ENCODE measurements around the gene MYH9.
"Not testable (repeated sequence)": the region's sequence is repeated elsewhere in the genome, so short reads cannot be mapped to it uniquely, and the experiment has no call there.

MYH9 gene

DNA sequence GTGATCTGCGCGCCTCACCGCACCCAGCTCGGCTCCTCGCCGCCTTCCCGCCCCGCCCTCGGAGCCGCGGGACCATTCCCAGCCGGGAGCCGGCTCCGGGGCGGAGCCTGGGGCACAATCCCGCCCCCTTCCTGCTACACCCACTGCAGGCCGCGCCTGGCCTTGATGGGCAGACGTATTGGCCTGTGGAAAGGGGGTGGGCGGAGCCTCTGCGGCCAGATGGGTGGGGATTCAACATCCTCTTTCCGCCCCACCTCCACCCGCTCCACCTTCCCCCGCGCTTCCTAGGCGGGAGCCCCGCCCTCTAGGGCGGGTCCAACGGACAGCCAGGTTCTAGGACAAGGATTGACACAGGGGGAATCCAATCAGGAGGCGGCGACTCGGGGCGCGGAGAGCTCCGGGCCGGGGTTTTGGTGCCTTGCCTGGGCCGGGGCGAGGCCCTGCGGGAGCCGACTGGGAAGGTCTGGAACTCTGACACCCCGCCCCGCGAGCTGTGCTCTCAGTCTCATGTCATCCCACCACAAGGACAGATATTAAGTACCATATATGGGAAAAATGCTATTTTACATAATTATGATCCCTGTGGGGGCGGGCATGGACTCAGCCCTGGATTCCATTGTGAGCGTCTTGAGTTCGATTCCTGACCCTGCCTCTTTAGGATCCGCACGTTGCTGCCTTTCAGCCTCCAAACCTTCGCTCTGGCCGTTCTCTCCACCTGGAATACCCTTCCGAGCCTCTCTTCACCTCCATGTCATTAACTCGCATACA, at the start of gene MYH9:
Gene MYH9, minus strand, starts transcription at position 9 of the 768 bp plus-strand sequence. CDS start 38,731 bp downstream, outside the sequence.
- DNase-seq (ENCODE audit: low read depth in 3 of 3) = peak; percentile 97 to 99 (median 98)

- peak; percentile 24 to 54 (median 49) for DNase-seq (ENCODE audit: low read depth in 3 of 3)
These were observed 48.0 kb upstream of the MYH9 start for GRCh38 chr22:36435516-36436415.

DNA sequence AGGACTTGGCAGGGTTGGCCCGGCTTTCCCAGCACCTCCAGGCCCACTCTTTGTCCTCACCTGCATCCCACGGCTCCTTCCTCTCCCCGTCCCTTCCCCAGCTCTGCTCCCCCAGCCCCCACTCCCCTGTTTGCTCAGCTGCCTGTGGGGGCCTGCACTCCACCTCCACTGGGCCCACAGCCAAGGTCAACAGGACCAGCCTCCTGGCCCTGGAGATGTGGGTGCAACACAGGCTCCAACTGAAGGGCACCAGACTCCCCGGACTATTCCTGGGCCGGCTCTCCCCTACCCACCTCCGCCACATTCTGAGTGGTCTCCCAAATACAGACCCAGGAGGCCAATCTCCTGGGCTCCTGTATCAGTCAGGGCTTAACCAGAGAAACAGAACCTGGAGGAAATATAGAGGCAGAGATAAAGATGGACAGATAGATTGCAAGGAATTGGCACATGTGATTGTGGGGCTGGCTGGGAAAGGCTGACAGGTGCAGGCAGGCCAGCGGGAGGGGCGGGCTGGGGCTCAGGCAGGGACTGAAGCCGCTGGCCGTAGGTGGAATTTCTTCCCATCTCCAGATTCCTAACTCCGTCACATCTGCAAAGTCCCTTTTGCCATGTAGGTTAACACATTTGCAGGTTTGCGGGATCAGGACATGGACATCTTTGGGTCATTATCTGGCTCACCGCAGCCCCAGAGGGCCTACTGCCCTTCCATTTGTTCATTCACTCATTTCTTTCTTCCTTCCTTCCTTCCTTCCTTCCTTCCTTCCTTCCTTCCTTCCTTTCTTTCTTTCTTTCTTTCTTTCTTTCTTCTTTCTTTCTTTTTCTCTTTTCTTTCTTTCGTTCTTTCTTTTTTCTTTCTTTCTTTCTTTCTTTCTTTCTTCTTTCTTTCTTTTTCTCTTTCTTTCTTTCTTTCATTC, 45.8 kb upstream of the MYH9 start:
- DNase-seq (ENCODE audit: low read depth in 3 of 3) = no peak

- no peak for DNase-seq (ENCODE audit: low read depth in 3 of 3)
These were observed 45.0 kb upstream of the MYH9 start for GRCh38 chr22:36432592-36433317.

- no peak for DNase-seq (ENCODE audit: low read depth in 3 of 3)
These were observed 44.2 kb upstream of the MYH9 start for GRCh38 chr22:36431977-36432376.

GRCh38 chr22:36430863-36431262, 43.1 kb upstream of the MYH9 start:
- no peak for DNase-seq (ENCODE audit: low read depth in 3 of 3)

- not testable (repeated sequence) for DNase-seq (ENCODE audit: low read depth in 3 of 3)
These were observed 40.2 kb upstream of the MYH9 start for GRCh38 chr22:36427952-36428351.

DNA sequence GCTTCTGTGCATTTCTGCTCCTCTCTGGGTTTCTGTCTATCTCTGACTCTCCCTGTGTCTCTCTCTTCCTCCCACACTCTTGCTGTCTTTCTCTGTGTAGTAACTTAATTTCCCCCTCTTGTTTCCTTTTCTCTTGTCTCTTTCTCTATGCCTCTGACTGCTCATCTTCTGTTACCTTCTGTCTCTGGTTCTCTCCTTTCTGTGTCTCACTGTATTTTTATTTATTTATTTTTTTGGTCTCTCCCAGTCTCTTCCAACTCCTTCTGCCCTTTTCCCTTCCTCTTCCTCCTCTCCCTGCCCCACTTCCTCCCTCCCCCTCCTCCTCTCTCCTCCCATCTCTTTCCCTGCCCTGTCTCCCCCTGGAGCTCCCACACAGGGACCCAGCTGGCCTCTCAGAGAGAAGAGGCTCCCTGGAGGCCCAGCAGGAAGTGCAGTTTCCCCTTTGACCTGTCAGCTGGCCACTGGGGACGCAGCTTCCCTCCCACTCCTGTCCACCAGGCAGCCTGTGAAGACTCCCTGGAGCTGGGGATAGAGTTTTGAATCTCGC, 38.3 kb upstream of the MYH9 start:
- no peak for DNase-seq (ENCODE audit: low read depth in 3 of 3)

DNA sequence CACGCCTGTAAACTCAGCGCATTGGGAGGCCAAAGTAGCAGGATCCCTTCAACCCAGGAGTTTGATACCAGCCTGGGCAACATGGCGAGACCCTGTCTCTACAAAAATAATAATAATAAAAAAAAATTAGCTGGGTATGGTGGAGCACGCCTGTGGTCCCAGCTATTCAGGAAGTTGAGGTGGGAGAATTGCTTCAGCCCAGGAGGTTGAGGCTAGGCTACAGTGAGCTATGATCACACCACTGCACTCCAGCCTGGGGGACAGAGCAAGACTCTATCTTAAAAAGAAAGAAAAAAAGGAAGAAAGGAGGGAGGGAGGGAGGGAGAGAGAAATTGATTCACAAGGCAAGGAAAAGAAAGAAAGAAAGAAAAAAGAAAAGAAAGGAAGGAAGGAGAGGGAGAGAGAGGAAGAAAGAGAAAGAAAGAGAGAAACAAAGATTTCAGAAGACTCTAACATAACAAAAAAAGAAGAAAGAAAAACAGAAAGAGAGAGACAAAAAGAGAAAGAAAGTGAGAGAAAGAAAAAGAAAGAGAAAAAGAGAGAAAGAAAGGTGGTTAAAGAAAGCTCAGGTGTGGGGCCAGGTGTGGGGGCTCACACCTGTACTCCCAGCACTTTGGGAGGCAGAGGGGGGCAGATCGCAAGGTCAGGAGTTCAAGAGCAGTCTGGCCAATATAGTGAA, 37.3 kb upstream of the MYH9 start:
- DNase-seq (ENCODE audit: low read depth in 3 of 3) = no peak

GRCh38 chr22:36424466-36424865, 36.7 kb upstream of the MYH9 start:
- DNase-seq (ENCODE audit: low read depth in 3 of 3) = not testable (repeated sequence)

DNA sequence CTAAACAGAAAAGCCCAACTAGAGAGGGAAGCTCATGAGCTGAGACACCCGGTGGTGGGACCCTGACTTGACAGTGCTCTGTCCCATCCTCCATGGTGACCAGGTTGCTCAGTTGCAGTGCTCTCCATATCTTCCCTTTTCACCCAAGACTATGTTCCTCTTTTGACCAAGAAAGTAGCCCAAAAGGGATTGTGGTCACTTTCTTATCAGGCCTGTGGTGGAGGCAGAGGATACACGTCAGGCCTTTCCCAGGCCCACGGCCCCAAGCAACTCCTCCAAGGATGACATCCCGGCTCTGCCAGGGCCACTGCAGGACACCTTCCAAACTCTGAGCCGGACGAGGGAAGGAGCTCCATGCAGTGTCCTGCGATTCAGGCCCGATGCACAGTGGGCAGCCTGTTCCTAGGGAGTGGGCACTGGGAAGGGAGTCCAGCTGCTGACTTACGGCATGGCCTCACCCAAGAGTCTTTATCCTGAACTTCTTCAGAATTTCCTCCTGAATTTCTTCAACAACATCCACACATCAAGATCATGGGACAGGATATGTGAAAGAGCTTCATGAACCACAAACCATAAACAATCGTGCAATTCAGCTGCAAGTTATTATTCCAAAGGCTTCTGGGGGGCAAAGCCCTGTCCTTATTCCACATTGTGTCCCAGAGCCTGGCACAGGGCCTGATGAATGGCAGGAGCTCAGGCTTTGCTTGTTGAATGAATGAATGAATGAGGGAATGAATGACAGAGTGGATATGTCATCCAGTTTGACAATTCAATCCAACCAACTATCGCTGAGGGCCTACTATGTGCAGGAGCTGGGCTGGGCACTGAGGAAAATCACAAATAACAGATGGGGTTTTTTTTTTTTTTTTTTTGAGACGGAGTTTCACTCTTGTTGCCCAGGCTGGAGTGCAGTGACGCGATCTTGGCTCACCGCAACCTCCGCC, 36.0 kb upstream of the MYH9 start:
- no peak for DNase-seq (ENCODE audit: low read depth in 3 of 3)

DNA sequence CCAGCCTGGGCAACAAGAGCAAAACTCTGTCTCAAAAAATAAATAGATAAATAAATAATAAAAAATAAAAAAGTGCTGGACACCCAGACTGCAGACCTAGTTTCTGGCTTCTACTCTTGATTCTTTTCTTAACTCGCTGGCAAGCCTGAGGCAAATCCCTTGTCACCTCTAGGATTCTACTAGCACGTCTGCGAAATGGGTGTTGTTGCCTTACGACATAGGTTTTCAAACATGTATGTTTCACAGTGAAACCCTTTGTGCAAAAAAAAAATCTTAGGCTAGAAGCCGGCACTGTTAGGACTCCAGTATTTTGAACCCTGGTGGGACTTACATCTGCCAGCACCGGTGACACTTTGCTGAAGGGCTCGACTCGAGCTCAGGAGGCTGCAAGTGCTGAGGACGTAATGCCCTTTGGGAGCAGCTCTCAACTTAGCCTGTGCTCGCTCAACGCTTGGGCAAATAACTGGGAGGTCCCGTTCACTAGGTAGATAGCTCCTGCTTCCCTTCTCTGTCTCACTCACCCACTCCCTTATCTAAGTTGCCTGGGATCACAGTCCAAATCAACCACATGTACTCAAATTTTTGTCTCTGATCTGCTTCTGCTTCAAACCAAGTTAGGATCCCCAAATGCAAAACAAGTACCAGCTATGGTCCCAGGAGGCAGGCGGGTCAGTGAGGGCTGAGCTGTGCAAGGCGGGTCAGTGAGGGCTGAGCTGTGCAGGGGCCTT, 34.7 kb upstream of the MYH9 start:
- DNase-seq (ENCODE audit: low read depth in 3 of 3) = no peak

DNA sequence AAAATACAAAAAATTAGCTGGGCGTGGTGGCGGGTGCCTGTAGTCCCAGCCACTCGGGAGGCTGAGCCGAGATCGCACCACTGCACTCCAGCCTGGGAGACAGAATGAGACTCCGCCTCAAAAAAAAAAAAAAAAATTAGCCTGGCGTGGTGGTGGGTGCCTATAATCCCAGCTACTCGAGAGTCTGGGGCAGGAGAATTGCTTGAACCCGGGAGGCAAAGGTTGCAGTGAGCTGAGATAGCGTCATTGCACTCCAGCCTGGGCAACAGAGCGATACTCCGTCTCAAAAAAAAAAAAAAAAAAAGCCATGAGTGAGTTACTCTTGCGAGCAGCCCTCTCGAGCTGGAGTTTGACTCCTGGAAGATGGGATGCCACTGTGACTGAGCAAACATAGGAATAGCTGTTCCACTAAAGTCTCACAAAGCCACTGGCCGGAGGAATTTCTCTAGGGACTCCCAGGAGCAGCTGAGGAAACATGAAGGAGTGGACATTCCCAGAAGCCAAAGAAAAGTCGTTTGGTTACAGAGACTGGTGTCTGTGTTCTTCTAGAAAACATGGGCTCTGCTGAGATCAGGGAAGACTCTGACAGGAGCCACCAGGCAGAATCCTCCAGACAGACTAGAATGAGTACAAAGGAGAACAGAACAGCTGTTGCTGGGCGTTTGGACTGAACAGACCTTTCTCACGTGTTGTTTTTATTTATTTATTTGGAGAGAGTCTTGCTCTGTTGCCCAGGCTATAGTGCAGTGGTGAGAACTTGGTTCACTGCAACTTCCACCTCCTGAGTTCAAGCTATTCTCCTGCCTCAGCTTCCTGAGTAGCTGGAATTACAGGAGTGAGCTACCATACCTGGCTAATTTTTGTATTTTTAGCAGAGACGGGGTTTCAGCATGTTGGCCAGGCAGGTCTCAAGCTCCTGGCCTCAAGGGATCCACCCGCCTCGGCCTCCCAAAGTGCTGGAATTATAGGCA, 32.4 kb upstream of the MYH9 start:
- DNase-seq (ENCODE audit: low read depth in 3 of 3) = no peak

- no peak for DNase-seq (ENCODE audit: low read depth in 3 of 3)
These were observed 31.6 kb upstream of the MYH9 start for GRCh38 chr22:36419177-36419911.

- DNase-seq (ENCODE audit: low read depth in 3 of 3) = no peak
These were observed 29.5 kb upstream of the MYH9 start for GRCh38 chr22:36417281-36417686.

DNA sequence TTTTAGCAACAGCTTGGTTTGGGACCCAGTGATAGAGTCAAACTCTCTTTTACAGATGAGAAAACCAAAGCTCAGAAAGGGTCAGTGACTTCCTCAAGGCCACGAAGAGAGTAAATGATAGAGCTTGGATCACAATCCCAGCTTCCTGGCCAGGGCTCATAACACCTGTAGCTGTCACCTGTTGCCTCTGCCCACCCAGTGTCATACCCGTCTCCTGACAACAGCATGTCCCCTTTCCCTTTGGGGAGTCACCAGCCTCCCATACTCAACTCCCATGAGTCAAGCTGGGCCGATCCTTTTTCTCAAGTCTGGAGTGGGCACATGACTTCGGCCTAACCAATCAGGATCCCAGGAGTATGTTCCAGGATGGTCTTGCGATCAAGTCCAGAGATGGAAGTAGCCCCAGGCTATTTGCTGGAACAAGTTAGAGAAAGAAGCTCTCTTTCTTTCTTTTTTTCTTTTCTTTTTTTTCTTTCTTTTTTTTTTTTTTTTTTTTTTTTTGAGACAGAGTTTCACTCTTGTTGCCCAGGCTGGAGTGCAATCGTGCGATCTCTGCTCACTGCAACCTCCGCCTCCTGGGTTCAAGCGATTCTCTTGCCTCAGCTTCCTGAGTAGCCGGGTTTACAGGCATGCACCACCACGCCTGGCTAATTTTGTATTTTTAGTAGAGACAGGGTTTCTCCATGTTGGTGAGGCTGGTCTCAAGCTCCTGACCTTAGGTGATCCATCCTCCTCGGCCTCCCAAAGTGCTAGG, 27.8 kb upstream of the MYH9 start:
- DNase-seq (ENCODE audit: low read depth in 3 of 3) = no peak
